ENCODE data around the gene ESYT2. TPM values are rescaled to one million over a fixed set of nuclear protein-coding genes. Genes with fewer than 3 reads are reported as not detected.

Gene ESYT2
- total and polyA plus RNA-seq, 9 of the 15 experiments (the other 6 are each of a cell fraction or from before 2014, with no cell fraction given) = 5.8 to 86.9 (median 64.7) TPM

- no peak for TF ChIP-seq ELK3 (CRISPR knock-in tag; IDR thresholded peaks at IDR 0.05)
- TF ChIP-seq IRF1 (CRISPR knock-in tag; IDR thresholded peaks at IDR 0.05; ENCODE audit: borderline replicate concordance) = 0 out of 2 replicates have a peak, but pooled peaks have one; percentile 31
- TF ChIP-seq NRF1 (conservative IDR thresholded peaks at IDR 0.05 in 1 of 2, IDR thresholded peaks at IDR 0.05 in 1 of 2) = peak; percentile 40 to 44; a peak in 2 of 4 replicates
- no peak for TF ChIP-seq POLR3G (IDR thresholded peaks at IDR 0.05; ENCODE audit: extremely low read depth, insufficient read length, insufficient replicate concordance)
- peak; percentile 36; the same call in 1 of the 2 replicates for TF ChIP-seq CBX1 (IDR thresholded peaks at IDR 0.05; ENCODE audit: low read depth)
- no peak for TF ChIP-seq ESRRA (IDR thresholded peaks at IDR 0.05; ENCODE audit: borderline replicate concordance, low read depth)
- no peak for TF ChIP-seq EHMT2 (IDR thresholded peaks at IDR 0.05)
- TF ChIP-seq SNIP1 (IDR thresholded peaks at IDR 0.05; ENCODE audit: low read depth) = no peak
- no peak for TF ChIP-seq ZBTB12 (CRISPR knock-in tag; IDR thresholded peaks at IDR 0.05)
- no peak for TF ChIP-seq ATF6 (CRISPR knock-in tag; IDR thresholded peaks at IDR 0.05)
- no peak for TF ChIP-seq ZNF764 (CRISPR knock-in tag; IDR thresholded peaks at IDR 0.05; ENCODE audit: low read depth)
- TF ChIP-seq NCOA6 (IDR thresholded peaks at IDR 0.05) = no peak
- TF ChIP-seq FOXJ3 (CRISPR knock-in tag; IDR thresholded peaks at IDR 0.05) = no peak
- TF ChIP-seq POLR2A (conservative IDR thresholded peaks at IDR 0.05) = no peak
- TF ChIP-seq ZHX1 (conservative IDR thresholded peaks at IDR 0.05; ENCODE audit: low read length) = no peak
- 0 out of 2 replicates have a peak, but pooled peaks have one; percentile 35 for TF ChIP-seq CXXC5 (CRISPR knock-in tag; IDR thresholded peaks at IDR 0.05)
- no peak; the same call in 1 of the 2 replicates for TF ChIP-seq GABPA (tag; conservative IDR thresholded peaks at IDR 0.05; ENCODE audit: low read depth)
- no peak for TF ChIP-seq MAFF (IDR thresholded peaks at IDR 0.05; ENCODE audit: low read length)
- TF ChIP-seq ZBTB17 (CRISPR knock-in tag; IDR thresholded peaks at IDR 0.05) = 0 out of 2 replicates have a peak, but pooled peaks have one; percentile 24
- TF ChIP-seq SMAD4 (CRISPR knock-in tag; conservative IDR thresholded peaks at IDR 0.05) = peak; percentile 38; the same call in 1 of the 2 replicates
- no peak for TF ChIP-seq ZNF695 (CRISPR knock-in tag; IDR thresholded peaks at IDR 0.05)
These were observed 932 bp downstream of the ESYT2 start (continued) for GRCh38 chr7:158828133-158829020.

Data from K562 (cell line).